ENCODE measurements around the gene P2RY8. TPM values are rescaled to one million over a fixed set of nuclear protein-coding genes. Genes with fewer than 3 reads are reported as not detected.
"Not testable (repeated sequence)": the region's sequence is repeated elsewhere in the genome, so short reads cannot be mapped to it uniquely, and the experiment has no call there.

The P2RY8 gene
- total and polyA plus RNA-seq, 2 of the 4 experiments (the other 2 are of a cell fraction): not detected

DNA sequence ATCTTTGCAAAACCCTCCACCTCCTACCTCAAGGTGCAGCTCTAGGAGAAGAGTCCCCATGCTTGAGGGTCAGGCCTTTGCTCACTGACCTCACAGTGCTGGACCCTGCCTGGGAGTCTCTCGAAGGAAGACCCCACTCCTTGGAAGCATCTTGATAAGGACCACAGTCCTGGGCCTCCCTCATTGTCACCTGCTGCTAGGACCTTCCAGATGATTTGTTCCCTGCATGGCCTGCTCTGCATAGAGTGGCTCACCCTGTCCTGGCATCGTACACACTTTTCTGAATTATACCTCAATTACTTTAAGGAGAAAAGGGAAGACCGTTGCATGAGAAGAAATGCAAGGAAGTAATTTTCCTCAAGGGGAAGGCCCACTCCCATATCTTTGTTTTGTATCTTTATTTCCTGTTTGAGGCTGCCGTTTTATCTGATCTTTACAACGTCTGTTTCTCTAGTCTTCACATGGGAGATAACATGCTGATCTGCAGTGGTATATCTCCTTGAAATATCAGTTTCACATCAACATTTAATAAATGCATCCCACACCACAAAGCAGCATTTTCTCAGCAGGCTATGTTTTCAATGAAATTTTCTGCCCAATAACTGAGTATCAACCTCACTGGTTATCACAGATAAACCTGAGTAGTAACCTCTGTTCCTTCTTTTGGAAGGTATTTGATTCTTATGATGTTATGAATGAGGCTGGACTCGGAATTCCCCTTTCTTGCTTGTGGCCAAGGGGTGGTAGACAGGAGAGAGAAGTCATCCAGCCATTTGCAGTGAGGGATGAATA, 39.4 kb upstream of the P2RY8 start:
- no peak overlapping the region for H3K23ac ChIP-seq (ENCODE audit: low read depth, low read length)
- H3K27ac ChIP-seq (ENCODE audit: insufficient read depth, low read length): no peak overlapping the region
- H3K9me1 ChIP-seq (ENCODE audit: insufficient read depth, low read length): no peaks in the 10 kb centered on the region
- no peak overlapping the region for H2AFZ ChIP-seq (replicated peaks; ENCODE audit: low read length, poor library complexity)
- H3K36me3 ChIP-seq (ENCODE audit: control insufficient read depth, insufficient read depth, low read length): no peaks in the 10 kb centered on the region
- no peak overlapping the region for H2AK5ac ChIP-seq (ENCODE audit: low read depth, low read length)
- no peak overlapping the region for H4K91ac ChIP-seq (ENCODE audit: insufficient read depth, low read depth, low read length)
- no peak overlapping the region for H3K4ac ChIP-seq (ENCODE audit: low read depth, low read length)
- no peak overlapping the region for H4K5ac ChIP-seq (ENCODE audit: low read depth, low read length)
- DNase-seq (no peak), ATAC-seq (ENCODE audit: low read depth) (no peak)
- H3K4me1 ChIP-seq (ENCODE audit: control insufficient read depth, insufficient read depth, low read length): no peaks in the 10 kb centered on the region
- H3K9me3 ChIP-seq (ENCODE audit: control insufficient read depth, insufficient read depth, low read length): peaks cover 2% of the 10 kb centered on the region; the same call in 1 of the 2 replicates
- no peaks in the 10 kb centered on the region for H3K79me1 ChIP-seq (ENCODE audit: low read depth in 1 of 2, low read length in 2 of 2)
- BruUV-seq (replicated peaks): no TSS peak
- no peak overlapping the region for H2BK5ac ChIP-seq (ENCODE audit: low read depth, low read length, poor library complexity, severe bottlenecking)
- no peak overlapping the region for H2BK20ac ChIP-seq (ENCODE audit: low read depth, low read length)
- ChIA-PET CTCF (no interaction called here), POLR2A (ENCODE audit: unreplicated experiment) (no interaction called here)
- no peak overlapping the region for H2BK15ac ChIP-seq (ENCODE audit: low read depth, low read length)
- no peak overlapping the region for H3K14ac ChIP-seq (replicated peaks; ENCODE audit: low read depth, low read length)
- H3K4me3 ChIP-seq (ENCODE audit: insufficient read depth, low read depth, low read length): no peak overlapping the region
- in situ Hi-C loops (cut with MboI; ENCODE audit: low sequenced_read_pairs) (loop anchor here (25.0 kb wide), 1 partner anchor 114 kb away; the partner anchor contains the start of gene ASMTL), intact Hi-C loops (cut with micrococcal nuclease) (no loop called here), dilution Hi-C loops (cut with HindIII; ENCODE audit: low sequenced_read_pairs, unreplicated experiment) (no loop called here)
- no peak overlapping the region for H2BK120ac ChIP-seq (ENCODE audit: low read depth, low read length)
- no CpG with 5 or more reads among the region's 6 CpGs for WGBS, 2 experiments (ENCODE audit: extremely low coverage in 2 of 2, insufficient read length in 1 of 2)
- no peak overlapping the region for H3K56ac ChIP-seq (ENCODE audit: extremely low read depth, insufficient read depth, low read length)
- no peak overlapping the region for H3K18ac ChIP-seq (ENCODE audit: low read depth, low read length)
- no peaks in the 10 kb centered on the region for H3K27me3 ChIP-seq (ENCODE audit: control insufficient read depth, insufficient read depth, low read length)
- TF ChIP-seq RCOR1 (IDR thresholded peaks at IDR 0.05; ENCODE audit: insufficient replicate concordance, low read length): no peak
- TF ChIP-seq POLR2A (IDR thresholded peaks at IDR 0.05; ENCODE audit: low read depth, low read length): no peak
- TF ChIP-seq ELK1 (IDR thresholded peaks at IDR 0.05; ENCODE audit: borderline replicate concordance, low read depth, low read length): no peak
- TF ChIP-seq SMC3 (IDR thresholded peaks at IDR 0.05; ENCODE audit: low read depth, low read length): no peak
- no peak for TF ChIP-seq RFX5 (IDR thresholded peaks at IDR 0.05; ENCODE audit: low read depth, low read length)
- TF ChIP-seq, protein P1, sequence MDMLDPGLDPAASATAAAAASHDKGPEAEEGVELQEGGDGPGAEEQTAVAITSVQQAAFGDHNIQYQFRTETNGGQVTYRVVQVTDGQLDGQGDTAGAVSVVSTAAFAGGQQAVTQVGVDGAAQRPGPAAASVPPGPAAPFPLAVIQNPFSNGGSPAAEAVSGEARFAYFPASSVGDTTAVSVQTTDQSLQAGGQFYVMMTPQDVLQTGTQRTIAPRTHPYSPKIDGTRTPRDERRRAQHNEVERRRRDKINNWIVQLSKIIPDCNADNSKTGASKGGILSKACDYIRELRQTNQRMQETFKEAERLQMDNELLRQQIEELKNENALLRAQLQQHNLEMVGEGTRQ (IDR thresholded peaks at IDR 0.05; ENCODE audit: low read depth, low read length): no peak
- no peak overlapping the region for H3K9ac ChIP-seq (ENCODE audit: low read depth, low read length)
- H4K8ac ChIP-seq (ENCODE audit: low read depth in 2 of 2, low read length in 2 of 2): no peak overlapping the region
- H3K4me2 ChIP-seq (ENCODE audit: low read depth, low read length): no peak overlapping the region
- no peaks in the 10 kb centered on the region for H4K20me1 ChIP-seq (ENCODE audit: insufficient read depth, low read length)
- no peak overlapping the region for H2AK9ac ChIP-seq (replicated peaks; ENCODE audit: low read depth, low read length, poor library complexity)

DNA sequence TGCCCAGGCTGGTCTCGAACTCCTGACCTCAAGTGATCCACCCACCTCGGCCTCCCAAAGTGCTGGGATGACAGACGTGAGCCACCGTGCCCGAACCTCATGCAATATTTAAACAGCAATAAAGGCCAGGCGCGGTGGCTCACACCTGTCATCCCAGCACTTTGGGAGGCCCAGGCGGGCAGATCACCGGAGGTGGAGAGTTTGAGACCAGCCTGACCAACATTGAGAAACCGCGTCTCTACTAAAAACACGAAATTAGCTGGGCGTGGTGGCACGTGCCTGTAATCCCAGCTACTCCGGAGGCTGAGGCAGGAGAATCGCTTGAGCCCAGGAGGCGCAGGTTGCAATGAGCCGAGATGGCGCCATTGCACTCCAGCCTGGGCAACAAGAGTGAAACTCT, 37.2 kb upstream of the P2RY8 start:
- H2BK20ac ChIP-seq (ENCODE audit: low read depth, low read length); H4K5ac ChIP-seq (ENCODE audit: low read depth, low read length); H4K20me1 ChIP-seq (ENCODE audit: insufficient read depth, low read length); H2BK5ac ChIP-seq (ENCODE audit: low read depth, low read length, poor library complexity, severe bottlenecking); H2BK15ac ChIP-seq (ENCODE audit: low read depth, low read length); H2AFZ ChIP-seq (replicated peaks; ENCODE audit: low read length, poor library complexity); DNase-seq; BruUV-seq (replicated peaks); H2AK9ac ChIP-seq (replicated peaks; ENCODE audit: low read depth, low read length, poor library complexity); H3K36me3 ChIP-seq (ENCODE audit: control insufficient read depth, insufficient read depth, low read length); H3K9me3 ChIP-seq (ENCODE audit: control insufficient read depth, insufficient read depth, low read length); H3K4ac ChIP-seq (ENCODE audit: low read depth, low read length); H4K8ac ChIP-seq (ENCODE audit: low read depth in 2 of 2, low read length in 2 of 2); H3K79me1 ChIP-seq (ENCODE audit: low read depth in 1 of 2, low read length in 2 of 2); H2AK5ac ChIP-seq (ENCODE audit: low read depth, low read length); in situ Hi-C loops (cut with MboI; ENCODE audit: low sequenced_read_pairs); H3K4me3 ChIP-seq (ENCODE audit: insufficient read depth, low read depth, low read length); intact Hi-C loops (cut with micrococcal nuclease); POLR2A ChIA-PET (ENCODE audit: unreplicated experiment); CTCF ChIA-PET; H2BK120ac ChIP-seq (ENCODE audit: low read depth, low read length); H3K27ac ChIP-seq (ENCODE audit: insufficient read depth, low read length); H3K56ac ChIP-seq (ENCODE audit: extremely low read depth, insufficient read depth, low read length); H3K27me3 ChIP-seq (ENCODE audit: control insufficient read depth, insufficient read depth, low read length); H4K91ac ChIP-seq (ENCODE audit: insufficient read depth, low read depth, low read length); ATAC-seq (ENCODE audit: low read depth); H3K18ac ChIP-seq (ENCODE audit: low read depth, low read length); H3K4me2 ChIP-seq (ENCODE audit: low read depth, low read length); H3K9ac ChIP-seq (ENCODE audit: low read depth, low read length); H3K9me1 ChIP-seq (ENCODE audit: insufficient read depth, low read length); dilution Hi-C loops (cut with HindIII; ENCODE audit: low sequenced_read_pairs, unreplicated experiment); H3K14ac ChIP-seq (replicated peaks; ENCODE audit: low read depth, low read length); H3K23ac ChIP-seq (ENCODE audit: low read depth, low read length); H3K4me1 ChIP-seq (ENCODE audit: control insufficient read depth, insufficient read depth, low read length): not testable (repeated sequence)
- 97% methylated on average over 5 of the region's 19 CpGs; no CpG with 5 or more reads in 1 of the 2 experiments for WGBS, 2 experiments (ENCODE audit: extremely low coverage in 2 of 2, insufficient read length in 1 of 2)
